T-helper 2 cell (primary cell): ENCODE results near the gene OSBPL1A.

Experiments used
- DNase-seq, 5 experiments: peaks; one replicate each; pipeline versions ENCODE4 v3.0.0 to v3.0.0-alpha.2; 2012 to 2022

Gene OSBPL1A

DNA sequence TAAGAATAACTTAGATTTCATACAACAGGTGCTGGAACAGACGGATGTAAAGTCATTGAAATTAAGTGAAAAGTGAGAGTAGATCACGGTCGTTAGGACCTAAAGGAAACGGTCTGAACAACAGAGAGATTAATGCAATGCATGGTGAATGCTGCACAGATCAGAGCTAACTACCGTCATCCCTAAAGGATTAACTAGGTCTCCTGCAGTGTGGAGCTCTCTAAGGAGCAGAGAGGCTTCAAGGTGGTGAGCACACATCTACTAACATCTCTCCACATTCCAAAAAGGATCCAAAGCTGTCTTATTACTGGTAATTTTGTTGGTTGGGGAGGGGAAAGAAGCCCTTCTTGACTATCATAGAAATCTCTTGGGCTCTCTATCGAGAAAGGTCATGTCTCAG is 183.5 kb downstream of the OSBPL1A start:
- DNase-seq, result no peak

DNA sequence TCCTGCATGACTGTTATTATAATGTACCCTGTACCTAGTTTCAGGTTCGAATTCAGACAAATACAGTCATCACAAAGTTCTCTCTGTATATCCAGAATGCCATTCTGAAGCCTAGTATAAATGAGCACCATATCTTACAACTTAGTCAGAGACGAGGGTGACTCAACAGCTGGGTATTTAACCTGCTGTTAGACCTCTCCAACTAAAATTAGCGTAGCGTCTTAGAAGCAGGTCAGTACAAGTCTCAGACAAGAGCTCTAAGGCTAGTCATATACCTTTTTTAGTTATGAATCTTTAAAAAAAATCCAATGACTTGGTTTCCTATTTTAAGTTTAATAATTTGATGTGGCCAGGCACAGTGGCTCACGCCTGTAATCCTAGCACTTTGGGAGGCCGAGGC is 184.7 kb downstream of the OSBPL1A start:
- DNase-seq, result no peak

DNA sequence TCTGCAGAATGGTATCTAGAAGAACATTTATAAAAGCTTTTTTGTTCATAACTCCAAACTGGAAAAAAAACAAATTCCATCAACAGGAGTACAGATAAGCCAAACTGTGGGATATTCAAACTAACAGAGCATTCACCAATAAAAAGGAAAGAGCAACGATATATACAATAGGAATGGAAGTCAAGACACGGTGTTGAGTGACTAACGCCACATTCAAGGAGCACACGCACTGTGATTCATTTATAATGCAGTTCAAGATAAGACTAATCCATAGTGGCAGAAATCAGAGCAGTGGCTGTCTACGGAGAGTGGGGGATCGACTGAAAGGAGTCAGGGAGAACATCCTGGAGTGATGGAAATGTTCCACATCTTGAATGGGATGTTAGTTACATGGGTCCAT is 188.1 kb downstream of the OSBPL1A start:
- no peak for DNase-seq

DNA sequence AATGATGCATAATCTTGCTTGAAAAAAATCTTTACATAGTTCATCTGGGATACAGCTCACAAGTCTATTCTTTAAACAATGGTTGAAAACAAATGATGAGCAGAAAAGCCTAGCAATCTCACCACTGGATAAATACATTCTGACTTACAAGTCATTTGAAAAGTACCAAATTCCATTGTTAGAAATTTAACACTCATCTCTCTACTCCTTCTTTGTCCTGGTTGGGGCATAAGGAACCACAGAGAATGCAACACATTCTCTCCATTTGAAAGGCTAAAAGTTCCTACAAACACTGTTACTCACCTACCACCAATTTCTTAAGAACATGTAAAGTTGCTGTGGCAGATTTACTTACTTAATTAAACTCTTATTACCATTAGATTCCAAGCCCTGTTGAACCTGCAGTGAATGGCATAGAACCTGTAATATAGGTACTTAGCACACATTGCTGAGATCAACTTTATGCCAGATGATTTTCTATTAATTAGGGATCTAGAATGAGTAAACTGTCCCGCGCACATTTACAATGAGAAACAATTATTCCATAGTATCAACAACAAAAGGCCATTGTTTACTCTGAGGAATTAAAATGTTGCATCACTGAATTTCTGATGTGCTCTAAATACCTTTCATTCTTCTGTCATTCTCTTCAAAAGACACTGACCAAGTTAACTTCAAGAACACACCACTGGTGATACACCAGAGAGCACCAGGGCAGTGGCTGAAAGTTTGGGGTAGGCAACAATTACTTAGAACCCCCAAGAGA is 189.2 kb downstream of the OSBPL1A start:
- no peak for DNase-seq

DNA sequence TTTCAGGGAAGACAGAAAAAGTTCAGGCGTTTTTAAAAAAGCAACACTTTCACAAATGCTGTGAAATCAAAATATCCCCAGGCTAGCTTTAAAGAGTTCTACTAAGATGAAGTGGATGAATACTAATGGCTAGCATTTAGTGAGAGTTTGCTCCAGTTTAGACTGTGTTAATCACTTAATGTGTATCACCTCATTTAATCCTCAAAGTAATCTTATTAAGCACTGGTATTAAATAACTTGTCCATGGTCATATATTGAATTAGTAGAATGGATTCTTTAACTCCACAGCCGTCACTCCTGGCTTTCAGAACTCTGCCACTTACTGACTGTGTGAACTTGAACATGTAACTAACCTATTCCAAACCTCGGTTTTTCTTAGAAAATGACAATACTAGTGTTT is 192.7 kb downstream of the OSBPL1A start:
- no peak for DNase-seq

DNA sequence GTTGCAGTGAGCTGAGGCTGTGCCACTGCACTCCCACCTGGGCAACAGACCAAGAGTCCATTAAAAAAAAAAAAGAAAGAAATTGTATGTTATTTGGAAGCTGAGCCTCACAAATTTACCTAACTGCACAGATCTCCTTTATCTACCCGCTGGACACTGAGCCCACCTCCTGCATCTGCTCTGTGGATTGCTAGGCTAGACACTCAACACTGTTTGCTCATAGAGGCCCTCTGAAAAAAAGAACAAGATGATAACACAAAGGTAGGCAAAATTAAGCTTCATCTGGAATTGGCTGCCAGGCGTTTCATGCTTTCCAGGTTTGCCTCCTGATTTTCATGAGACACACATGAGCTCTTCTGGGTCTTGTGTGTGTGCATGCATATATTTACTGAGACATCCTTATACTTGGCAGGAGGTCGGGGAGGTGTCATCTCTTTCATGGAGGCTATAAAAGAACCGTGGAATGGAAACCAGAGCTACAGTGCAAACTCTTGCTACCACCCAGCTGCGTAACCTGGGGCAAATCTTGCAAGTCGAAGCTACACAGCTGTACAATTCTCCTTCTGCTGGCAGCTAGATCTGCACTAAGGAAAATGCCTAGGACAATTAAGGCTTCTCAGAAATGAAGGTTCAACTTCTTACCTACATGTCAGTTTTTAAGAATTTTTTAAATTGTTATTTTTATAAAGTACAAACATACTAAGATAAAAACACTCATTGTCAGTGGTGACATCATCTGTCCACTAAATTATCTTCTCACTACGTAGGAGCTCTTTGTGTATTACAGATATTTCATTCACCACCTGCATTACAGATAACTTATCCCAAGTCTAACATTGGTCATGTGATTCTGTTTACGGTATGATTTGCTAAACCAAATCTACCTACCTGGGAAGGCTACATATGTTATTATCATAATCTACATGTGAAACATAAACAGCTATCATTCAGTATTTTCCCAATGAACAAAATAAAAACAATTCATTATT is 195.6 kb downstream of the OSBPL1A start:
- DNase-seq, result no peak

DNA sequence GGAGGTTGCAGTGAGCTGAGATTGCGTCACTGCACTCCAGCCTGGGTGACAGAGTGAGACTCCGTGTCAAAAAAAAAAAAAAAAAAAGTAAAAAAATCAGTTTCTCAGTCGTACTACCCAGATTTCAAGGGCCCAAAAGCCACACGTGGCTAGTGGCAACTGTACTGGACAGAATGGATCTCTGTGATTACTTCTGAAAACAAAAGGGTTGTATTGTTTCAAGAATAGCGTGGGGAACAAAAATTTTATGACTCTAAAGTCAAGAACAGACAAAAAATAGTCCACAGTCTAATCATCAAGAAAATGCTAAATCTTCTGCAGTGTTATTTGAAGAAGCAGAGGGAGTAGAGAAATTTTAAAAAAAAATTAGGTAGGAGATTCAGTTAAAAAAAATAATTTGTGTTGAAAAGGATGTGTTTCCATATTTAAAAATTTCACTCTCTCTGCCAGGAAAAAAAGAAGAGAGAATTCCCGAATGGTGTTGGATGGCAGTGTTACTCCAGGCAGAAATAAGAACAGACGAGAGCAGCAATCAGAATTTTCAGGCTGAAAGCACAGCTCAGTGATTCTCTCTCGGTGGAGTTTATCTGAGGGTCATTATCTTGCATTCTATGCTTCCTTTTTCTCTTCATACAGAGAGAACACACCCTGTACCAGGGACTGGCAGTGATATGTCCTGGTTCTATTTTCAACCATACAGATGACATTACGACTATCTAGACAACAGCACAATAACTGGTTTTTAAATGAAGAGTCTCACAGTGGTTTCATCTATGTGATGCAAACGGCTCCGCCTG is 196.9 kb downstream of the OSBPL1A start:
- no peak for DNase-seq

DNA sequence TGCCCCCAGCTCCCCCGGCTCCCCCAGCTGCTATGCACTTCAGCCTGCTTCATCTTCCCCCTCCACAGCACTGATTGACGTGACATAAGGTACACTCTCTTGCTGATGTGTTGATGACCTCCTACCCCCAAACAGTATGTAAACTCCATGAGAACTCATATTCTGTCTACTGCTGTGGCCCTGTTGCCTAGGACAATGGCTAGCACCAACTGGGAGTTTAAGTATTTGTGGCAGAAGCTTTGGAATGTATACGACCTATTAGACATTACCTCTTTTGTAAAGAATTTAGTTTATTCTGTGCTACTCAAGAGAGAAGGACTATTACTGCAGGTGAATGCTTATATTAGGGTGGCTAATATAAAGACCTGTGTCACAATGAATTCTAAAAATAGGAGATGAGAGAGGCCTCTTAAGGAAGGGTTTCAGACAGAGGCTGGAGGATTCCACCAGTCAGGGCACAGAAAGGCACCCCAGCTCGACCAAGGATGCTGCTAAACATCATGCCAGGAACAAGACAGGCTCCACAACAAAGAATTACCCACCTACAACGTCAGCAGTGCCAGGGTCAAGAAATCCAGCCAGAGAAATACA is 198.2 kb downstream of the OSBPL1A start:
- DNase-seq, result no peak

DNA sequence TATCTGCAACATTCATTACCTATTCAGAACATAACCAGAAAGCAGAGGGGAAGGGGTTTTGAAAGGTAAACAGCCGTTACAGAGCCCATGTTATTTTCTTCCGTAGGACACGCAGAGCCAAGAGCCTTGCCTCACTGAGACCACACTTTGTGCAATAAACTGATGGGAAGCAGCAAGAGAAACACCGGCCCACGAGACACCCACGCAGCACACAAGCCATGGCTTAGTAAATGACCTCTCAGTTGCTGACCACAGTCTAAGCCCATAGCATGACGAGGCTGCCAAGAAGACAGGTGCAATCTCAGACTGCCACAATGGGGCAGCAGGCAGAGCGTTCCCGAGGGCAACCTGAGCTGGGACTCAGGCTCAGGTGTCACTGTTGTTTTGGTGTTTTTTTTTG is 199.2 kb downstream of the OSBPL1A start:
- no peak for DNase-seq

DNA sequence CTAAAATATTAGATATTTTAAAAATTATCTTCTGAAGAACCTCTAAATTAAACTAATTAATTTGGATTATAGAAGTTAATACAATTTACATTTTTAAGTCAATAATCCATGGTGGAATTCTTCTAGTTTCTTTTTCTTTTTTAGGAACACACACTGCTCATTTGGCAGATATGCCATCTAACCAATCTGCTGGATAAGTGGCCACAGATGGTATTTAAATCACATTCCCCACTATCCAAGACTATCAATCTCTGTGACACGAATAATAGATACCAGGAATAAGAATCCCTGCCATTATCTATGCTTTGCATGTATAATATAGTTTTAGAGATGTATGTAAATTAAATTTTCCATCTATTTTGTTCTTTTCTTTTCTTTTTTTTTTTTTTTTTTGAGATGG is 200.2 kb downstream of the OSBPL1A start:
- DNase-seq, result no peak

DNA sequence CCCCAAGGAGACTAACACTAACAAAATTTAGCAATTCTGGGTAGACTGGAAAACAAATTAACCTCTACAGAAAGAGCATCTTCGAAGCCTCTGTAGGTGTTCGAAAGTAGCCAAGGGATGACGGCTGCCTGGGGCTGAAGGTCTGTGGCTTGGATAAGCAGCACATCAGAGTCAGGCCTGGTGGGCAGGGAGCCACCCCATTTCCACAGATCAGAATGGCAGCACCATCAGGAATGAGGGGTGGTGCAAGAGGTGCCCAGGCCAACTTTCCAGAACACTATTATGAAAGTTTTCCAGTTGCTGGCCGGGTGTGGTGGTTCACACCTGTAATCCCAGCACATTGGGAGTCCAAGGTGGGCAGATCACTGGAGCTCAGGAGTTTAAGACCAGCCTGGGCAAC is 200.9 kb downstream of the OSBPL1A start:
- DNase-seq, result no peak

DNA sequence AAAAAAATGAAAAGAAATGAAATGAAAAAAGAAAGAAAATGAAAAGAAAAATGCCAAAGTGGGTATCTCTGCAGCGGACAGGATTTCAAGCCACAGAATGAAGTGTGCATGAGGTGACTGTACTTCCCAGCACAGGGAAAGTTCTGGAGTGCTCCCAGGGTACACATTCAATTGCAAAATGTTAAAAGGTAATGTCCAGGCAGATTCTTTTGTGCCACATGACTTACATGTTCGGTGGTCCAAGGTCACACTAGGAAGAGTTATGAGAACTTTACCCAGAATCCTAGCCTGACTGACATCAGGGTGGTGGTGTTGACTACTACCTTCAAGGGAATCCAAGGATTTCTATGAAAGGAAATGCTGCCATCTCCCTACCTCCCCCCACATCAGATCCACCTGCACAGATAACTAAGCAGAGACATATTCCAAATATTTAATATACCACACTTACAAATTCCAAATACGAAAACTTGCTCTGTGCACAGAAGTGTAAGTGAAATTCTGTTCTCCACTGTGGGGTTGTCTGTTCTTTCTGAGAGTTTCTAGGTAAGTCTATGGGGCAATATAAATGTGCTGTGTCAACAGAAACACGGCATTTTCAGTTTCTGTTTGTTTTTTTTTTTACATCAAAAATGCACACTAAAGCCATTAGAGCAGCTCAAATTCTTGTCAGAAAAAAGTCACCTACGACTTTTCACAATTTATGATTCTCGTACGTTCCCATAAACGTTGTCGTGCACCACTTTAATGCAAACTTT is 202.1 kb downstream of the OSBPL1A start:
- DNase-seq, result peak in 1 of 5 experiments; percentile 15

DNA sequence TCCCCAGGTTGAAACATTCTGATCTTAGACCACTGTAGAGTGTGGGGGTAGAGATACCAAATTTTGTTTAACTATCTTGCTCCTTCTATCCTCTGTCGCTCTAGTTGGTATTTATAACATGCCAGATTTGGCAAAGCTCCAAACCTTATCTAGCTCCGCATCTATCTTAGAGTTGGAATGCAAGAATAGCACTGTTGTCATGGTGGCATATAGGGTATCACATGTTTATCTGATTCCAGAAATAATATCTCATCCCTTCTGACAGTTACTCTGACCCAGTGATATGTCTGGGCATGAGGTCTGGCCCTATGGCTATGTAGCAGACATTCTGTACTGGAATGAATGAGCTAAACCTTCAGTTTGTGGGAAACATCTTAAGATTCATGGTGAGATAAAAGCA is 207.0 kb downstream of the OSBPL1A start:
- peak in 1 of 5 experiments; percentile 24 for DNase-seq

DNA sequence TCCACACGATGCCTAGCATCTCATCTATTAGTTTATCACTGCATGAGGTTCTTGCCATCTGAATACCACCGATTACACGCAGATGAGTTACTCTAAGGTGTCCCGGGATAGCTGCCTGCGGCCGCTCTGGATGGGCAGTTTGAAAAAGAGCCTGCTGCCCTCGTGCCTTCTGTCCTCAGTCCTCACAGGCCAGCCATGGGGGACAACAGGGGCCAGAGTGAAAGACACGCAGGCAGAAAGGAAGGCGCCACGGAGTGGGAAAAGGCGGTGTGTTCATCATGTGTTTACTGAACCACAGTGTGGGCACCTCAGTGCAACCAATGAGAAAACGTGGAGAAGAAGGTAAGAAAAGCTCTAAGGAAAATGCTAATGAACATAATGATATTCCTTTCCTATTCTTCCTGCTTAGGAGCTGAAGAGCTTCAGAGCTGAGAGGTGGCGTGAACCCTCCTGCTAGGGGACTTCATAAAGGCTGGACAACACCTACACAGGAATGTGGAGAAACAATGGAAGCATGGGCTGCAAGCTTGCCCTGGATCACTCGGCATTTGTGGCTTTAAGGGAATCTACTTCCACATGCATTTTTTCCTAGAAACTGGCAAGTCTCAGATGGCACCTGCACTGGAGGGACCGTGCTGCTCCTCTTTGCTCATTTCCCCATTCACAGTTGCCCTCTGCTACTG is 207.8 kb downstream of the OSBPL1A start:
- no peak for DNase-seq

DNA sequence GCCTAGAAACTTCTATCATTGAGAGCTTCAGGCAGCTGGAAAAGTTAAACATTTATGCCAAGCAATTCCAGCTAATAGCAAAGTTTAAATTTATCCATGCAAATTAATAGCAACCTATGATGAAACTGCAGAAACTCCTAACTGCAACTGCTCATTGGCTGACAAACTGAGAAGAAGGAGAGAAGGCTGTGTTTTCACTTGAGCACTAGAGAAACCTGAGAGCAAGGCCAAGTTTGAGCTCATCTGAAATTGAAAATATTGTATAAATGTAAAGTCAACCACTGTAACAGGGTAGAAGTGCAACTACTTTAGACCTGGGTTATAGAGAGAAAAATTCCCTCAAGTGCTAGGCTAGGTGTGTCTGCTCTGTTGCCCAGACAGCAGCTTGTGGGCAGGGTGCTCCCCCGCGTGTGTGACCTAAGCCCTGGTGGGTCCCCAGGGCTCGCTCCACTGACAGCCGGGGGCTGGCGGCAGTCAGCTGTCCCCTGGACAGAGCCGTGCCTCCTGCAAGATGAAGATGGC is 208.6 kb downstream of the OSBPL1A start:
- no peak for DNase-seq

DNA sequence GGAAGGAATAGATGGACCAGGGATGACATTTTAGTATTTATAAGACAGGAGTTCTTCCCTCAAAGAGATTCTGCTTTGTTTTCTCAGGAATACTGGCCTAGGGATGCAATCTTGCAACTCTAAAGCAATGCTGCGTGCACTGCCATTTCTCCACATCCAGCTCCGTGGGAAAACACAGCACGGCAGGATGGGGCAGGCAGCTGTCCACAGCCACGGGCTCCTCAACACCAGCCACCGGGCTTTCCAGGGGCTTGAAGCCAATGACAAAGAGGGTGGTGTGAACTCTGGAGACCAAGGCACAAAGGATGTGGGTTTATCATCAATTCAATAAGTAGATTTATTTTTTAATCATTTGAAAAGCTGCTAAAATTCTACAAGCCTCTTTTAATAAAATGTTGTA is 209.5 kb downstream of the OSBPL1A start:
- DNase-seq, result no peak

DNA sequence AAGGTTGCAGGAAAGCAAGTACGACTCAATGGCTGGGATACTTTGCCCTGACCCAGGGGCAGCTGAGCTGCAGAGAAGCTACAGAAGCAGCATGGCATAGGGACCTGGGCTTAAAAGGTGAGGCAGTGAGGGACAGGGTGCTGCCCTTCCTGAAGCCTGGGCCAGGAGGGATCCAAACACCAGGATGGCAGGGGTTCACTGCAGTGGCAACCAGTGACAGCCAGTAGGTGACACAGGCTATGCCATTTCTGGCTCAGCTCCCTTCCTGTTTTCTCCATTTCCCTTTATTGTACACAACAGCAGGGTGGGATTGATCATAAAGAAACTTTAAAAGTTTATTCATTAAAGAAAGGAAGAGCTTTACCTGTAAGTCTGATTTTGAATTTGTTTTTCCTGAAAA is 209.9 kb downstream of the OSBPL1A start:
- no peak for DNase-seq

DNA sequence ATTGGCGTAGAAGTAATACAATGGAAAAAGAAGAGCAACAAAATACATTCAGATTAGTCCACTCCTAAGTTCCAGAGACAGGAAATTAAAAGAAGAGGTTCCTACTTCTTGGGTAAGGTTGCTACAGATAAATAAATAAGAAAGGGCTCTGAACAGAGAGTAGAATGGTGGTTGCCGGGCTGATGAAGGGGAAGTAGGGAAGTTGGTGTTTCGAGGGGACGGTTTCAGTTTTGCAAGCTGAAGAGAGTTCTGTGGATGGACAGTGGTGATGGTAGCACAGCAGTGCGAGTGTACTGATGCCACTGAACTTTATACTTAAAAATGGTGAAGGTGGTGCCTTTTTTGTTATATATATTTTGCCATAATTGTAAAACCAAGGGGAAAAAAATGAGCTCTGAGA is 210.6 kb downstream of the OSBPL1A start:
- no peak for DNase-seq

DNA sequence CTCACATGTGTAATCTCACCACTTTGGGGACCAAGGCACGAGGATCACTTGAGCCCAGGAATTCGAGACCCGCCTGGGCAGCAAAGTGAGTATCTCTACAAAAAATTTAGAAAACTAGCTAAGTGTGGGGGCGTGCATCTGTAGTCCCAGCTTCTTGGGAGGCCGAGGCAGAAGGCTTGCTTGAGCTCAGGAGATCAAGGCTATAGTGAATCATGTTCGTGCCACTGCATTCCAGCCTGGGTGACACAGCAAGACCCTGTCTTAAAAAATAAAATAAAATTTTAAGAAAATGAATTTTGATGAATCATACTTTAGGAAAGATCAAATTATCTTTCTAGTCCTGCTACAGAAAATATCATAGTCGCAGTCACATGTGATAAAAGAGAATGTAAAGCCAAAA is 211.8 kb downstream of the OSBPL1A start:
- DNase-seq, result no peak

DNA sequence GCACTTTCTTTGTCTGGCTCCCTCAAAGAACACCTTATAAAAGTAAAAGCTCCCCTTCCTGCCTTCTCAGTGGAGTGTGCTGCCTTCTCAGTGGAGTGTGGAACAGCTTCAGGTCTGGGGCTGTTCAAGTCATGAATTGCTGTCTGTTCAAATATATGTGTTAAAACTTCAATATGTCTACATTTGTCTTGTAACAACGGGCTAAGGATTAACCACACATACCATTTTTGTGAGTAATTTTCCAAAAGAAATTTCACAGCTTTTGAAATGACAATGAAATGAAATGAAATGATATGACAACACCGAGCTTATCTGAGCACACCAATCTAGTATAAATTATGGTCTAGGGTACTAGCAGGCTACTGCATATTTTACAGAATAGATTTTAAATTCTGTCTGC is 215.8 kb downstream of the OSBPL1A start:
- no peak for DNase-seq

DNA sequence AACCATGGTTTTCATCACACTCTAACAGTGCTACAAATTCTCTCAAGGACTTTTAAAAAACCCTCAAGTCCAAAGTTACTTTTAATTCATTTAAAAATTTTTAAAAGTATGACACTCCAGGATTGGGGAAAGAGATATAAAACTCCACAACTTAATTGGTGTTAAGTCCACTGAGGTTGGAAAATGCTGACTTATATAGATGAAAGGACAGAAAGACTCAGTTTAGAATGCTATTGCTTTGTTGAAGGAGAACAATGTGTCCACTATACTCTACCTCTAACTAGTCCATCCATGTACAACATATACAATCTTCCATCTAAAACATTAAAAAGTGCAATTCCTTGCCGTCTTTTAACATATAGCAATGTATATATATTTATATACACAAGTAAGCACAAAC is 217.6 kb downstream of the OSBPL1A start:
- no peak for DNase-seq
